GM23338 (cell line): ENCODE results near the gene C2orf68. TPM values are rescaled to one million over a fixed set of nuclear protein-coding genes. Genes with fewer than 3 reads are reported as not detected.
A peak's percentile ranks its signal among the peaks of the same experiment; 100 is the strongest.

ENCODE experiments used
- ATAC-seq: fragments of 200-7000 bp; cut with Tn5 transposase; 3 replicates; pipeline ENCODE4 v1.9.1; 2020
- DNase-seq: peaks from one replicate; pipeline ENCODE4 v3.0.0-alpha.2; 2015; ENCODE audit warnings: low spot score
- H2AFZ ChIP-seq: fragments of 200-600 bp; sonication (generic); 2 replicates; pipeline ENCODE4 v1.8.0; 2016; ENCODE audit warnings: antibody characterized with exemption, mild to moderate bottlenecking, moderate library complexity
- H3F3A ChIP-seq: fragments of 200-600 bp; sonication (generic); replicated peaks from 2 replicates; pipeline ENCODE4 v1.8.0; 2017; ENCODE audit warnings: antibody characterized with exemption, mixed run types, low read depth
- H3K27ac ChIP-seq: fragments of 200-600 bp; sonication (generic); 2 replicates; pipeline ENCODE4 v1.6.1; 2016; ENCODE audit warnings: low read depth
- H3K27me3 ChIP-seq: fragments of 200-600 bp; sonication (generic); 2 replicates; pipeline ENCODE4 v1.8.0; 2016; ENCODE audit warnings: mild to moderate bottlenecking, mixed run types, moderate library complexity; ENCODE audit not compliant: insufficient read depth
- H3K36me3 ChIP-seq: fragments of 200-600 bp; sonication (generic); 2 replicates; pipeline ENCODE4 v1.8.0; 2016; ENCODE audit warnings: mild to moderate bottlenecking; ENCODE audit not compliant: insufficient read depth
- H3K4me1 ChIP-seq: fragments of 200-600 bp; sonication (generic); 2 replicates; pipeline ENCODE4 v1.8.0; 2016; ENCODE audit warnings: mild to moderate bottlenecking, moderate library complexity; ENCODE audit not compliant: insufficient read depth
- H3K4me2 ChIP-seq: fragments of 200-600 bp; sonication (generic); 2 replicates; pipeline ENCODE4 v1.7.1; 2017; ENCODE audit warnings: mixed run types
- H3K4me3 ChIP-seq: fragments of 200-600 bp; sonication (generic); 2 replicates; pipeline ENCODE4 v1.6.1; 2016; ENCODE audit warnings: mixed run types
- H3K79me2 ChIP-seq: fragments of 200-600 bp; sonication (generic); replicated peaks from 2 replicates; pipeline ENCODE4 v1.8.0; 2017; ENCODE audit warnings: mild to moderate bottlenecking; ENCODE audit not compliant: insufficient read depth
- H3K9me2 ChIP-seq: fragments of 200-600 bp; sonication (generic); 2 replicates; pipeline ENCODE4 v1.8.0; 2017; ENCODE audit not compliant: insufficient read depth
- H4K20me1 ChIP-seq: fragments of 200-600 bp; sonication (generic); replicated peaks from 2 replicates; pipeline ENCODE4 v1.8.0; 2017; ENCODE audit warnings: mild to moderate bottlenecking; ENCODE audit not compliant: insufficient read depth
- H3K27ac Mint-ChIP-seq: 2 replicates; pipeline ENCODE4 v1.8.0; 2020; ENCODE audit warnings: inconsistent platforms, mild to moderate bottlenecking, moderate library complexity, mixed read lengths
- H3K27me3 Mint-ChIP-seq: 3 replicates; pipeline ENCODE4 v1.8.0; 2022; ENCODE audit warnings: low read depth, mild to moderate bottlenecking, moderate library complexity, mixed read lengths, inconsistent platforms; ENCODE audit not compliant: insufficient read depth, poor library complexity
- H3K36me3 Mint-ChIP-seq: 3 replicates; pipeline ENCODE4 v1.8.0; 2021; ENCODE audit warnings: low read depth, mild to moderate bottlenecking, inconsistent platforms, moderate library complexity, mixed read lengths
- H3K4me1 Mint-ChIP-seq: 3 replicates; pipeline ENCODE4 v1.8.0; 2020; ENCODE audit warnings: mild to moderate bottlenecking, inconsistent platforms, mixed read lengths
- H3K4me3 Mint-ChIP-seq: 3 replicates; pipeline ENCODE4 v1.8.0; 2021; ENCODE audit warnings: moderate library complexity, mild to moderate bottlenecking, inconsistent platforms, mixed read lengths
- H3K9me3 Mint-ChIP-seq: 3 replicates; pipeline ENCODE4 v1.8.0; 2020; ENCODE audit warnings: moderate library complexity, mild to moderate bottlenecking, inconsistent platforms, mixed read lengths
- CREB1 ChIP-seq: fragments of 250-450 bp; sonication (Bioruptor Pico); IDR thresholded peaks from 2 replicates; pipeline ENCODE4 v1.5.0; 2020; ENCODE audit warnings: low read depth, mild to moderate bottlenecking, moderate library complexity
- EZH2 ChIP-seq: fragments of 200-600 bp; sonication (generic); IDR thresholded peaks from one replicate; pipeline ENCODE4 v1.8.0; 2017; ENCODE audit warnings: antibody characterized with exemption, mild to moderate bottlenecking, low read depth; ENCODE audit not compliant: unreplicated experiment
- EZH2phosphoT487 ChIP-seq: fragments of 200-600 bp; sonication (generic); IDR thresholded peaks from one replicate; pipeline ENCODE4 v1.8.1; 2018; ENCODE audit warnings: antibody characterized with exemption; ENCODE audit not compliant: unreplicated experiment
- JUNB ChIP-seq: IDR thresholded peaks from one replicate; pipeline ENCODE4 v1.6.1; 2016; ENCODE audit warnings: antibody characterized with exemption; ENCODE audit not compliant: unreplicated experiment
- NANOG ChIP-seq: IDR thresholded peaks from 2 replicates; pipeline ENCODE4 v1.6.1; 2016; ENCODE audit warnings: antibody characterized with exemption, borderline replicate concordance
- POLR2AphosphoS5 ChIP-seq: IDR thresholded peaks from 2 replicates; pipeline ENCODE4 v1.6.1; 2016; ENCODE audit warnings: antibody characterized with exemption, low read depth
- STAT1 ChIP-seq: IDR thresholded peaks from one replicate; pipeline ENCODE4 v1.6.1; 2016; ENCODE audit warnings: antibody characterized with exemption; ENCODE audit not compliant: unreplicated experiment
- ZNF114 ChIP-seq: fragments of 250-450 bp; sonication (Bioruptor Pico); IDR thresholded peaks from 2 replicates; pipeline ENCODE4 v1.5.0; 2020; ENCODE audit warnings: mild to moderate bottlenecking, moderate library complexity
- ZNF331 ChIP-seq: fragments of 250-450 bp; sonication (Bioruptor Pico); IDR thresholded peaks from 2 replicates; pipeline ENCODE4 v1.5.0; 2020; ENCODE audit warnings: low read depth, mild to moderate bottlenecking, moderate library complexity
- polyA plus RNA-seq: library from polyadenylated mRNA; unstranded; fragments of >200 nt; fragmentation: Nextera tagmentation; extraction: Ambion mirVana; gene quantifications from 2 replicates; pipeline ENCODE4 v1.2.1, GENCODE V29; 2016
- total RNA-seq: library from RNA; depleted of rRNA; stranded (reverse); fragments of >200 nt; shearing (Covaris generic); gene quantifications from 2 replicates; pipeline ENCODE4 v1.2.3, GENCODE V29; 2014
- TF ChIP-seq, protein P1 (sequence below): fragments of 250-450 bp; sonication (Bioruptor Pico); IDR thresholded peaks from 2 replicates; pipeline ENCODE4 v1.5.0; 2020; ENCODE audit warnings: mild to moderate bottlenecking, moderate library complexity
- TF ChIP-seq, protein P2 (sequence below): IDR thresholded peaks from 2 replicates; pipeline ENCODE4 v1.6.1; 2016; ENCODE audit warnings: antibody characterized with exemption
- TF ChIP-seq, protein P3 (sequence below): IDR thresholded peaks from one replicate; pipeline ENCODE4 v1.6.1; 2018; ENCODE audit warnings: antibody characterized with exemption; ENCODE audit not compliant: unreplicated experiment
- TF ChIP-seq, protein P4 (sequence below), 2 experiments: fragments of 200-600 bp in 1 of 2; sonication (generic) in 1 of 2; conservative IDR thresholded peaks; 2 replicates each; pipeline versions ENCODE4 v1.5.1 to v1.6.1; 2016 to 2017; ENCODE audit warnings: antibody characterized with exemption in 2 of 2, low read depth in 2 of 2, mild to moderate bottlenecking in 2 of 2, moderate library complexity in 1 of 2

The C2orf68 gene
- total and polyA plus RNA-seq, 2 experiments from 2014 or later: 26.8 to 76.4 TPM

DNA sequence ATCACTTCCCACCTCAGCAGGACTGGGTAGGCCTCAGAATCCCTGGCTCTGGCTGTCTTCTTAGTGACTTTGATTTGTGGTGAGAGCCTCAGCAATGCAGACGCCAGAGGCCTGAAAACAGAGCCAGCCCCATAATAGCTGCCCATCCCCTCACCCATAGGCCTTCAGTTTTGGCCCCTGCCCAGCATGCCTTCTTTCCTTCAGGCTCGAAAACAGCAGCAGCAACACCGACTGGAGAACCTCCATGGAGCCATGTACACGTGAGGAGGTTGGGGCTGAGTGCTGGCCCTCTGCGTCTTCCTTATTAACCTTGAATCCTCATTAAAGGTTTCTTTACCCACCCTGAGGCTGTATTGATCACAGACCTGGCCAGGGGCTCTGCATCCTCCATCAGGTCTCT, 14.6 kb downstream of the C2orf68 start:
- Histone ChIP-seq H3K9me2 (no peaks in the 10 kb centered on the region), H3K27me3 (no peaks in the 10 kb centered on the region), H4K20me1 (0 out of 2 replicates have a peak, but pooled peaks cover 5% of the 10 kb centered on the region), H3K4me3 (no peak overlapping the region), H3K79me2 (peaks cover 14% of the 10 kb centered on the region), H2AFZ (no peak overlapping the region), H3F3A (no peaks in the 10 kb centered on the region), H3K27ac (no peak overlapping the region), H3K4me2 (no peak overlapping the region), H3K4me1 (peaks cover 6% of the 10 kb centered on the region), H3K36me3 (no peaks in the 10 kb centered on the region; the same call in 1 of the 2 replicates)
- DNase-seq (no peak), ATAC-seq (no peak)
- H3K9me3 Mint-ChIP-seq: no peaks in the 10 kb centered on the region
- H3K4me1 Mint-ChIP-seq: peaks cover 8% of the 10 kb centered on the region; the same call in 2 of the 3 replicates
- no peak overlapping the region for H3K27ac Mint-ChIP-seq
- peaks cover 7% of the 10 kb centered on the region; the same call in 1 of the 3 replicates for H3K36me3 Mint-ChIP-seq
- TF ChIP-seq STAT1 (no peak), CREB1 (CRISPR knock-in tag) (no peak), POLR2AphosphoS5 (no peak), EZH2 (no peak), ZNF114 (CRISPR knock-in tag) (no peak), JUNB (no peak), NANOG (no peak), ZNF331 (no peak), EZH2phosphoT487 (no peak)
- TF ChIP-seq, protein P1, sequence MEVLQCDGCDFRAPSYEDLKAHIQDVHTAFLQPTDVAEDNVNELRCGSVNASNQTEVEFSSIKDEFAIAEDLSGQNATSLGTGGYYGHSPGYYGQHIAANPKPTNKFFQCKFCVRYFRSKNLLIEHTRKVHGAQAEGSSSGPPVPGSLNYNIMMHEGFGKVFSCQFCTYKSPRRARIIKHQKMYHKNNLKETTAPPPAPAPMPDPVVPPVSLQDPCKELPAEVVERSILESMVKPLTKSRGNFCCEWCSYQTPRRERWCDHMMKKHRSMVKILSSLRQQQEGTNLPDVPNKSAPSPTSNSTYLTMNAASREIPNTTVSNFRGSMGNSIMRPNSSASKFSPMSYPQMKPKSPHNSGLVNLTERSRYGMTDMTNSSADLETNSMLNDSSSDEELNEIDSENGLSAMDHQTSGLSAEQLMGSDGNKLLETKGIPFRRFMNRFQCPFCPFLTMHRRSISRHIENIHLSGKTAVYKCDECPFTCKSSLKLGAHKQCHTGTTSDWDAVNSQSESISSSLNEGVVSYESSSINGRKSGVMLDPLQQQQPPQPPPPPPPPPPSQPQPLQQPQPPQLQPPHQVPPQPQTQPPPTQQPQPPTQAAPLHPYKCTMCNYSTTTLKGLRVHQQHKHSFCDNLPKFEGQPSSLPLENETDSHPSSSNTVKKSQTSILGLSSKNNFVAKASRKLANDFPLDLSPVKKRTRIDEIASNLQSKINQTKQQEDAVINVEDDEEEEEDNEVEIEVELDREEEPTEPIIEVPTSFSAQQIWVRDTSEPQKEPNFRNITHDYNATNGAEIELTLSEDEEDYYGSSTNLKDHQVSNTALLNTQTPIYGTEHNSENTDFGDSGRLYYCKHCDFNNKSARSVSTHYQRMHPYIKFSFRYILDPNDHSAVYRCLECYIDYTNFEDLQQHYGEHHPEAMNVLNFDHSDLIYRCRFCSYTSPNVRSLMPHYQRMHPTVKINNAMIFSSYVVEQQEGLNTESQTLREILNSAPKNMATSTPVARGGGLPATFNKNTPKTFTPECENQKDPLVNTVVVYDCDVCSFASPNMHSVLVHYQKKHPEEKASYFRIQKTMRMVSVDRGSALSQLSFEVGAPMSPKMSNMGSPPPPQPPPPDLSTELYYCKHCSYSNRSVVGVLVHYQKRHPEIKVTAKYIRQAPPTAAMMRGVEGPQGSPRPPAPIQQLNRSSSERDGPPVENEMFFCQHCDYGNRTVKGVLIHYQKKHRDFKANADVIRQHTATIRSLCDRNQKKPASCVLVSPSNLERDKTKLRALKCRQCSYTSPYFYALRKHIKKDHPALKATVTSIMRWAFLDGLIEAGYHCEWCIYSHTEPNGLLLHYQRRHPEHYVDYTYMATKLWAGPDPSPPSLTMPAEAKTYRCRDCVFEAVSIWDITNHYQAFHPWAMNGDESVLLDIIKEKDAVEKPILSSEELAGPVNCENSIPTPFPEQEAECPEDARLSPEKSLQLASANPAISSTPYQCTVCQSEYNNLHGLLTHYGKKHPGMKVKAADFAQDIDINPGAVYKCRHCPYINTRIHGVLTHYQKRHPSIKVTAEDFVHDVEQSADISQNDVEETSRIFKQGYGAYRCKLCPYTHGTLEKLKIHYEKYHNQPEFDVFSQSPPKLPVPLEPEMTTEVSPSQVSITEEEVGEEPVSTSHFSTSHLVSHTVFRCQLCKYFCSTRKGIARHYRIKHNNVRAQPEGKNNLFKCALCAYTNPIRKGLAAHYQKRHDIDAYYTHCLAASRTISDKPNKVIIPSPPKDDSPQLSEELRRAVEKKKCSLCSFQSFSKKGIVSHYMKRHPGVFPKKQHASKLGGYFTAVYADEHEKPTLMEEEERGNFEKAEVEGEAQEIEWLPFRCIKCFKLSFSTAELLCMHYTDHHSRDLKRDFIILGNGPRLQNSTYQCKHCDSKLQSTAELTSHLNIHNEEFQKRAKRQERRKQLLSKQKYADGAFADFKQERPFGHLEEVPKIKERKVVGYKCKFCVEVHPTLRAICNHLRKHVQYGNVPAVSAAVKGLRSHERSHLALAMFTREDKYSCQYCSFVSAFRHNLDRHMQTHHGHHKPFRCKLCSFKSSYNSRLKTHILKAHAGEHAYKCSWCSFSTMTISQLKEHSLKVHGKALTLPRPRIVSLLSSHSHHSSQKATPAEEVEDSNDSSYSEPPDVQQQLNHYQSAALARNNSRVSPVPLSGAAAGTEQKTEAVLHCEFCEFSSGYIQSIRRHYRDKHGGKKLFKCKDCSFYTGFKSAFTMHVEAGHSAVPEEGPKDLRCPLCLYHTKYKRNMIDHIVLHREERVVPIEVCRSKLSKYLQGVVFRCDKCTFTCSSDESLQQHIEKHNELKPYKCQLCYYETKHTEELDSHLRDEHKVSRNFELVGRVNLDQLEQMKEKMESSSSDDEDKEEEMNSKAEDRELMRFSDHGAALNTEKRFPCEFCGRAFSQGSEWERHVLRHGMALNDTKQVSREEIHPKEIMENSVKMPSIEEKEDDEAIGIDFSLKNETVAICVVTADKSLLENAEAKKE (CRISPR knock-in tag): no peak
- TF ChIP-seq, protein P2, sequence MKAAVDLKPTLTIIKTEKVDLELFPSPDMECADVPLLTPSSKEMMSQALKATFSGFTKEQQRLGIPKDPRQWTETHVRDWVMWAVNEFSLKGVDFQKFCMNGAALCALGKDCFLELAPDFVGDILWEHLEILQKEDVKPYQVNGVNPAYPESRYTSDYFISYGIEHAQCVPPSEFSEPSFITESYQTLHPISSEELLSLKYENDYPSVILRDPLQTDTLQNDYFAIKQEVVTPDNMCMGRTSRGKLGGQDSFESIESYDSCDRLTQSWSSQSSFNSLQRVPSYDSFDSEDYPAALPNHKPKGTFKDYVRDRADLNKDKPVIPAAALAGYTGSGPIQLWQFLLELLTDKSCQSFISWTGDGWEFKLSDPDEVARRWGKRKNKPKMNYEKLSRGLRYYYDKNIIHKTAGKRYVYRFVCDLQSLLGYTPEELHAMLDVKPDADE: no peak
- TF ChIP-seq, protein P3, sequence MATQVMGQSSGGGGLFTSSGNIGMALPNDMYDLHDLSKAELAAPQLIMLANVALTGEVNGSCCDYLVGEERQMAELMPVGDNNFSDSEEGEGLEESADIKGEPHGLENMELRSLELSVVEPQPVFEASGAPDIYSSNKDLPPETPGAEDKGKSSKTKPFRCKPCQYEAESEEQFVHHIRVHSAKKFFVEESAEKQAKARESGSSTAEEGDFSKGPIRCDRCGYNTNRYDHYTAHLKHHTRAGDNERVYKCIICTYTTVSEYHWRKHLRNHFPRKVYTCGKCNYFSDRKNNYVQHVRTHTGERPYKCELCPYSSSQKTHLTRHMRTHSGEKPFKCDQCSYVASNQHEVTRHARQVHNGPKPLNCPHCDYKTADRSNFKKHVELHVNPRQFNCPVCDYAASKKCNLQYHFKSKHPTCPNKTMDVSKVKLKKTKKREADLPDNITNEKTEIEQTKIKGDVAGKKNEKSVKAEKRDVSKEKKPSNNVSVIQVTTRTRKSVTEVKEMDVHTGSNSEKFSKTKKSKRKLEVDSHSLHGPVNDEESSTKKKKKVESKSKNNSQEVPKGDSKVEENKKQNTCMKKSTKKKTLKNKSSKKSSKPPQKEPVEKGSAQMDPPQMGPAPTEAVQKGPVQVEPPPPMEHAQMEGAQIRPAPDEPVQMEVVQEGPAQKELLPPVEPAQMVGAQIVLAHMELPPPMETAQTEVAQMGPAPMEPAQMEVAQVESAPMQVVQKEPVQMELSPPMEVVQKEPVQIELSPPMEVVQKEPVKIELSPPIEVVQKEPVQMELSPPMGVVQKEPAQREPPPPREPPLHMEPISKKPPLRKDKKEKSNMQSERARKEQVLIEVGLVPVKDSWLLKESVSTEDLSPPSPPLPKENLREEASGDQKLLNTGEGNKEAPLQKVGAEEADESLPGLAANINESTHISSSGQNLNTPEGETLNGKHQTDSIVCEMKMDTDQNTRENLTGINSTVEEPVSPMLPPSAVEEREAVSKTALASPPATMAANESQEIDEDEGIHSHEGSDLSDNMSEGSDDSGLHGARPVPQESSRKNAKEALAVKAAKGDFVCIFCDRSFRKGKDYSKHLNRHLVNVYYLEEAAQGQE: no peak
- TF ChIP-seq, protein P4, sequence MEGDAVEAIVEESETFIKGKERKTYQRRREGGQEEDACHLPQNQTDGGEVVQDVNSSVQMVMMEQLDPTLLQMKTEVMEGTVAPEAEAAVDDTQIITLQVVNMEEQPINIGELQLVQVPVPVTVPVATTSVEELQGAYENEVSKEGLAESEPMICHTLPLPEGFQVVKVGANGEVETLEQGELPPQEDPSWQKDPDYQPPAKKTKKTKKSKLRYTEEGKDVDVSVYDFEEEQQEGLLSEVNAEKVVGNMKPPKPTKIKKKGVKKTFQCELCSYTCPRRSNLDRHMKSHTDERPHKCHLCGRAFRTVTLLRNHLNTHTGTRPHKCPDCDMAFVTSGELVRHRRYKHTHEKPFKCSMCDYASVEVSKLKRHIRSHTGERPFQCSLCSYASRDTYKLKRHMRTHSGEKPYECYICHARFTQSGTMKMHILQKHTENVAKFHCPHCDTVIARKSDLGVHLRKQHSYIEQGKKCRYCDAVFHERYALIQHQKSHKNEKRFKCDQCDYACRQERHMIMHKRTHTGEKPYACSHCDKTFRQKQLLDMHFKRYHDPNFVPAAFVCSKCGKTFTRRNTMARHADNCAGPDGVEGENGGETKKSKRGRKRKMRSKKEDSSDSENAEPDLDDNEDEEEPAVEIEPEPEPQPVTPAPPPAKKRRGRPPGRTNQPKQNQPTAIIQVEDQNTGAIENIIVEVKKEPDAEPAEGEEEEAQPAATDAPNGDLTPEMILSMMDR (conservative IDR thresholded peaks at IDR 0.05; ENCODE audit: low read depth in 2 of 2): no peak
- peaks cover 23% of the 10 kb centered on the region for H3K27me3 Mint-ChIP-seq
- peak overlapping the region; percentile 92; the same call in 2 of the 3 replicates for H3K4me3 Mint-ChIP-seq
